ENCODE results near the gene ARSG. TPM values are rescaled to one million over a fixed set of nuclear protein-coding genes. Genes with fewer than 3 reads are reported as not detected.

ARSG gene
- 10 to 100 TPM in 1 of 3 donors, 1 to 10 TPM in 2; 9.3 to 14.8 (median 9.5) TPM for total RNA-seq

GRCh38 chr17:68290955-68291835 lies at the start of gene ARSG, which contains the start of gene SLC16A6:
TSS of gene ARSG (plus strand) at chr17:68291495. CDS start at chr17:68307494, 15,999 bp downstream.
TSS of gene SLC16A6 (minus strand) at chr17:68291127. CDS start at chr17:68278320, 12,807 bp downstream.
- TF ChIP-seq, protein P1, sequence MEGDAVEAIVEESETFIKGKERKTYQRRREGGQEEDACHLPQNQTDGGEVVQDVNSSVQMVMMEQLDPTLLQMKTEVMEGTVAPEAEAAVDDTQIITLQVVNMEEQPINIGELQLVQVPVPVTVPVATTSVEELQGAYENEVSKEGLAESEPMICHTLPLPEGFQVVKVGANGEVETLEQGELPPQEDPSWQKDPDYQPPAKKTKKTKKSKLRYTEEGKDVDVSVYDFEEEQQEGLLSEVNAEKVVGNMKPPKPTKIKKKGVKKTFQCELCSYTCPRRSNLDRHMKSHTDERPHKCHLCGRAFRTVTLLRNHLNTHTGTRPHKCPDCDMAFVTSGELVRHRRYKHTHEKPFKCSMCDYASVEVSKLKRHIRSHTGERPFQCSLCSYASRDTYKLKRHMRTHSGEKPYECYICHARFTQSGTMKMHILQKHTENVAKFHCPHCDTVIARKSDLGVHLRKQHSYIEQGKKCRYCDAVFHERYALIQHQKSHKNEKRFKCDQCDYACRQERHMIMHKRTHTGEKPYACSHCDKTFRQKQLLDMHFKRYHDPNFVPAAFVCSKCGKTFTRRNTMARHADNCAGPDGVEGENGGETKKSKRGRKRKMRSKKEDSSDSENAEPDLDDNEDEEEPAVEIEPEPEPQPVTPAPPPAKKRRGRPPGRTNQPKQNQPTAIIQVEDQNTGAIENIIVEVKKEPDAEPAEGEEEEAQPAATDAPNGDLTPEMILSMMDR (IDR thresholded peaks at IDR 0.05): no peak
- TF ChIP-seq POLR2AphosphoS5 (IDR thresholded peaks at IDR 0.05) (no peak), POLR2A (IDR thresholded peaks at IDR 0.05) (no peak)
- H3K4me3 ChIP-seq: peak within 1 kb of the TSS; percentile 54 to 93 (median 61)
- H3K27me3 ChIP-seq: peaks cover 0 to 26% of the 10 kb centered on the region in 2 donors
- H3K9me3 ChIP-seq: no peaks in the 10 kb centered on the region
- H3K4me1 ChIP-seq: peaks cover 0 to 5% of the 10 kb centered on the region in 2 donors
- DNase-seq (ENCODE audit: low spot score in 2 of 2): peak; percentile 28 to 66
- H3K36me3 ChIP-seq: no peaks in the 10 kb centered on the region
- H3K27ac ChIP-seq: peak within 1 kb of the TSS; percentile 64 to 92
- intact Hi-C loops (cut with DNase I; ENCODE audit: low total_unique reads): no loop called here

DNA sequence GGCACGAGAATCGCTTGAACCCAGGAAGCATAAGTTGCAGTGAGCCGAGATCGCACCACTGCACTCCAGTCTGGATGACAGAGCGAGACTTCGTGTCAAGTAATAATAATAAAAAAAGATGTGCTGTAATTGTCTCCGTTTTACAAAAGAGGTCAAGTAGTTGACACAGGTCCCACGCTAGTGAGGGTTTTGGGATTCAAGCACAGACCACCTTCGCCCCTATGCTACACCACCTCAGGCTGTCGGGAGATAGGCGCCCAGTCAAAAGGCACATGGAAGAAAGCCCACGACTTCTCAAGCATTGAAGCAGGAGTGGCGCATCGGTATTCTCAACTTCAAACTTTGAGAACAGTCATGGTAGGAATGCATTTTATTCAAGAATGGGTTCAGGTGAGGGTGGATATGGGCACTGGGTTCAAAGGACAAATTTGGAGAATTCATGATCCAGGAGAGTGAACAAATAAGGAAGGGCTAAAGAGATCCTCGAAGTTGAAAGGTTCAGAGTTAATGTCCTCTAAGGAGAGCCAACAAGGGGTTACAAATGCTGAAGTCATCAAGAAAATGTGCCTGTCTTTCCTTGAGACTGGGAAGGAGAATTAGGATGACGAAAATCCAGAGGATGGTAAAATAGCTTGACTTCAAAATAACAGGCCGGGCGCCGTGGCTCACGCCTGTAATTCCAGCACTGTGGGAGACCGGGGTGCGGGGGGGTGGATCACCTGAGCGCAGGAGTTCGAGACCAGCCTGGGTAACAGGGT lies 44.8 kb upstream of the ARSG start:
- no peaks in the 10 kb centered on the region for H3K36me3 ChIP-seq

DNA sequence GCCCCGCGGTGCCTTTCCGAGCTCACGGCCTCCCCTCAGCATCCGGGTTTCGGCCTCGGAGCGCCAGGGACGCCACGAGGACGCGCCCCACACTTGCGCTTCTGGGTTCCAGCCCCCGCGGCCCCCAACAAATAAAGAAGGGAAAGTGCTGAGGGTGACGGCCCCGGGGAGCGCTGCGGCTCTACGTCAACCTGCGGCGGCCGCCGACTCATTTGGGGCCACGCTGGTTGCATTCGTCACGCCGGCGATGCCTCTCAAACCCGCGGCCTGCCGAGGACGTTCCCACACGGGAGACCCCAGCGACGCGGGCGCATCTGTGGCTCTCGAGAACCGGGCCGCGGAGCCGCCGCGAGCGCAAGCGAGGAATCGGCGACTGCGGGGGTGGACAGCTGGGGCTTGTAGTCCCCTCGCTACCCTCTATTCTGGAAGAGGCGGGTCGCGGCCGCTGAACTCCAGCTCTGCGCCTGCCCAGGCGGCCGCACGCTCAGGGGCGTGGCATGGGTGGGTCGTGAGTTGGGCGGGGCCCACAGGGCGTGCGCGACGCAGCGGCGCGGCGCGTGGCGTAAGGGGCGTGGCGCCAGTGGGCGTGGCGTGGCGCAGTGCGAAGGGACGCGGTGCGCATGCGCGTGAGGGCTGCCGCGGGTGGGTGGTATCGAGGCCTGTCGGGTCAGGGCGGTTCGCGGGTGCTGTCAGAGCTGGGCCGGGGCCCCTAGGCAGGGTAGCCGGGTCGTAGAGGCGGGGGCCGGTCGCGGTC lies 43.7 kb upstream of the ARSG start, which contains the start of gene AMZ2:
AMZ2 (plus strand) TSS at position 599 of the 754 bp plus-strand sequence. CDS start 2,145 bp downstream, outside the sequence.
- TF ChIP-seq, protein P1 (IDR thresholded peaks at IDR 0.05): no peak
- peak; percentile 86 to 97 (median 93) for TF ChIP-seq POLR2AphosphoS5 (IDR thresholded peaks at IDR 0.05)
- peak; percentile 73 for TF ChIP-seq POLR2A (IDR thresholded peaks at IDR 0.05)
- Histone ChIP-seq H3K27ac (peak within 1 kb of the TSS; percentile 97), H3K9me3 (no peaks in the 10 kb centered on the region), H3K4me3 (peak within 1 kb of the TSS; percentile 73 to 95 (median 86)), H3K36me3 (no peaks in the 10 kb centered on the region), H3K4me1 (no peaks in the 10 kb centered on the region), H3K27me3 (no peaks in the 10 kb centered on the region)
- peak; percentile 90 to 92 for DNase-seq (ENCODE audit: low spot score in 2 of 2)
- intact Hi-C loops (cut with DNase I; ENCODE audit: low total_unique reads): no loop called here

More for the DNA sequence above, 44.8 kb upstream of the ARSG start:
- Histone ChIP-seq H3K4me1 (no peaks in the 10 kb centered on the region), H3K4me3 (peak overlapping the region; percentile 73 to 95 (median 86)), H3K9me3 (no peaks in the 10 kb centered on the region), H3K27ac (peak overlapping the region in 1 of 2 donors; percentile 97), H3K27me3 (no peaks in the 10 kb centered on the region)
- TF ChIP-seq, protein P1 (IDR thresholded peaks at IDR 0.05): no peak
- TF ChIP-seq POLR2AphosphoS5 (IDR thresholded peaks at IDR 0.05): no peak
- TF ChIP-seq POLR2A (IDR thresholded peaks at IDR 0.05): no peak
- peak in 1 of 2 donors; percentile 22 for DNase-seq (ENCODE audit: low spot score in 2 of 2)
- intact Hi-C loops (cut with DNase I; ENCODE audit: low total_unique reads): no loop called here

- H3K36me3 ChIP-seq: no peaks in the 10 kb centered on the region
- no peak for DNase-seq (ENCODE audit: low spot score in 2 of 2)
- H3K4me3 ChIP-seq: peak overlapping the region; percentile 73 to 95 (median 86)
- TF ChIP-seq, protein P1 (IDR thresholded peaks at IDR 0.05): no peak
- TF ChIP-seq POLR2A (IDR thresholded peaks at IDR 0.05) (no peak), POLR2AphosphoS5 (IDR thresholded peaks at IDR 0.05) (no peak)
- H3K4me1 ChIP-seq: no peaks in the 10 kb centered on the region
- intact Hi-C loops (cut with DNase I; ENCODE audit: low total_unique reads): no loop called here
- no peaks in the 10 kb centered on the region for H3K9me3 ChIP-seq
- peak overlapping the region; percentile 97 for H3K27ac ChIP-seq
- no peaks in the 10 kb centered on the region for H3K27me3 ChIP-seq
Observed at GRCh38 chr17:68248199-68248825, 43.0 kb upstream of the ARSG start.
